HL-60/S4 treated with retinoic acid at 250 ng/mL for 4 days and 3 days (cell line): ENCODE measurements around the gene STPG4.

ENCODE experiments used
- in situ Hi-C: fragments of 300-500 bp; cut with MboI; formaldehyde crosslinking; loops from 2 replicates; pipeline ENCODE4 v1.7.0; 2022; ENCODE audit warnings: low sequenced_read_pairs

The STPG4 gene

DNA sequence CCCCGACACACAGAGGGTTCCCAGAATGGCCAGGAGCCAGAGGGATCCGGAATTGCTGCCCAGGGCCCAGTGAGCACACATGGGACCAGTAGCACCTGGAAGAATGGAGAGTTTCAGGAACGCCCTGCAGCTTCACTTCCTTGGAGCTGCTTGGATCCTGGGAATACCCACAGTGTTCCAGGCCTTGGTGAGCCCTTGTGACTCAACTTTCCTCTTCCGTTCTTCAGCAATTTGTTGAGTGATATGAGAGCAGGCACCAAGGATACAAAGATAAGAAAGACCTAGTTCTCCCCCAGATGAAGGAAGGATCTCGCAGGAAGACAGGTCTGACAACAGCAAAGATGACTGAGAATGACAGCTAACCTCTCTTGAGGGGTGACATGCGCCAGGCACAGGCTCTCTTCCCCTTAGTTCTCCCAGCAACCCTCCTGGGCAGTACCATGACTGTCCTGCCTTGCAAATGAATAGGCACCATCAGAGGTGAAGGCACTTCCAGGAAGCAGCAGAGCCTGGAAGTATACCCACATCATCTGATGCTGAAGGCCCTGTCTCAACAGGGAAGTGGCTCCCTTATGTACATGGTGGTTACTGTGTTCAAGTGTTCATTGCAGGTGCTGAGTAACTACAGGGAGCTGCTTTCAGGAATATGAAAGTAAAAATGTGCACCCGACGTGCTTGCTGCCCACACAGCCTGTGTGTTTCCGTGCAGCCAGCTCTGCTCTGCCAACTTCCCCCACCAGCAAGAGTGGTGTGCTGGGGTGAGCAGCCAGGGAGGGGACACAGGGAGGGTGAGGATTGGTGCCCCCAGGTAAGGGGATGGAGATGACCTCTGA is 116.2 kb downstream of the STPG4 start:
- in situ Hi-C loops, result no loop called here

DNA sequence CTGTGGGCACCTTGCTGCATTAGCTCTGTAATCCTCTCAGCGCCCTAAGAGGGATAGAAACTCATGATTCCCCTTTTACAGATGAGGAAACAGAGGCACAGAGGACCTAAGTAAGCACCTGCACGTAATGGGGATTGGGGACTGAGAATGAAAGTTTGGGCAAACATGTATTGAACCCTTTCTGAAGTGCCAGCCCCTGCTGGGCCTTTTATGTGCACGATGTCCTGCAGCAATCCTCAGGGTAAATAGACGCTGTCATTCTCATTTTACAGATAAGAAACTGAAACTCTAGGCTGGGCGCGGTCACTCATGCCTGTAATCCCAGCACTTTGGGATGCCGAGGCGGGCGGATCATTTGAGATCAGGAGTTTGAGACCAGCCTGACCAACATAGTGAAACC is 117.4 kb downstream of the STPG4 start:
- in situ Hi-C loops, result no loop called here
